ENCODE results near the gene PRSS2. TPM values are rescaled to one million over a fixed set of nuclear protein-coding genes. Genes with fewer than 3 reads are reported as not detected.

Gene PRSS2
- total and polyA plus RNA-seq, 2 donors (not counting 3 experiments of a cell fraction or from before 2014, with no cell fraction given) = 0.25 TPM; not detected in 1

- Histone ChIP-seq H3K36me3 (ENCODE audit: control insufficient read depth in 2 of 2, extremely low read depth in 1 of 2, insufficient read depth in 2 of 2, low read length in 2 of 2) (peaks cover 0 to 9% of the 10 kb centered on the region in 2 experiments), H3K9ac (replicated peaks; ENCODE audit: extremely low read depth, insufficient read depth, low read length) (no peak overlapping the region), H3K9me3 (replicated peaks; ENCODE audit: control insufficient read depth, insufficient read depth, low read length) (no peaks in the 10 kb centered on the region), H3K4me3 (replicated peaks in 1 of 3; ENCODE audit: insufficient read depth in 1 of 3, low read depth in 1 of 3, low read length in 3 of 3) (no peak overlapping the region), H3K27me3 (ENCODE audit: control insufficient read depth in 2 of 2, insufficient read depth in 2 of 2, low read length in 2 of 2) (no peaks in the 10 kb centered on the region), H3K4me2 (ENCODE audit: insufficient read depth, low read length) (no peak overlapping the region), H2AFZ (ENCODE audit: low read depth, low read length) (no peak overlapping the region), H3K79me2 (ENCODE audit: control insufficient read depth, insufficient read depth, low read length) (peaks cover 67% of the 10 kb centered on the region), H3K27ac (ENCODE audit: insufficient read depth, low read depth, low read length) (no peak overlapping the region), H3K4me1 (ENCODE audit: control insufficient read depth, extremely low read depth, insufficient read depth, low read length) (peaks cover 28% of the 10 kb centered on the region), H4K20me1 (replicated peaks; ENCODE audit: control insufficient read depth, extremely low read depth, insufficient read depth, low read length) (no peaks in the 10 kb centered on the region), H3K9me1 (replicated peaks; ENCODE audit: control insufficient read depth, extremely low read depth, insufficient read depth, low read length) (no peaks in the 10 kb centered on the region)
- intact Hi-C loops (cut with micrococcal nuclease) = no loop called here
- FAIRE-seq = no peak
- no peak for TF ChIP-seq GATA2 (IDR thresholded peaks at IDR 0.05; ENCODE audit: insufficient read depth, insufficient read length, low read depth, low read length)
- no peak for TF ChIP-seq POLR2AphosphoS5 (IDR thresholded peaks at IDR 0.05; ENCODE audit: insufficient read depth, low read depth, low read length)
- TF ChIP-seq, protein P1, sequence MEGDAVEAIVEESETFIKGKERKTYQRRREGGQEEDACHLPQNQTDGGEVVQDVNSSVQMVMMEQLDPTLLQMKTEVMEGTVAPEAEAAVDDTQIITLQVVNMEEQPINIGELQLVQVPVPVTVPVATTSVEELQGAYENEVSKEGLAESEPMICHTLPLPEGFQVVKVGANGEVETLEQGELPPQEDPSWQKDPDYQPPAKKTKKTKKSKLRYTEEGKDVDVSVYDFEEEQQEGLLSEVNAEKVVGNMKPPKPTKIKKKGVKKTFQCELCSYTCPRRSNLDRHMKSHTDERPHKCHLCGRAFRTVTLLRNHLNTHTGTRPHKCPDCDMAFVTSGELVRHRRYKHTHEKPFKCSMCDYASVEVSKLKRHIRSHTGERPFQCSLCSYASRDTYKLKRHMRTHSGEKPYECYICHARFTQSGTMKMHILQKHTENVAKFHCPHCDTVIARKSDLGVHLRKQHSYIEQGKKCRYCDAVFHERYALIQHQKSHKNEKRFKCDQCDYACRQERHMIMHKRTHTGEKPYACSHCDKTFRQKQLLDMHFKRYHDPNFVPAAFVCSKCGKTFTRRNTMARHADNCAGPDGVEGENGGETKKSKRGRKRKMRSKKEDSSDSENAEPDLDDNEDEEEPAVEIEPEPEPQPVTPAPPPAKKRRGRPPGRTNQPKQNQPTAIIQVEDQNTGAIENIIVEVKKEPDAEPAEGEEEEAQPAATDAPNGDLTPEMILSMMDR (IDR thresholded peaks at IDR 0.05; ENCODE audit: extremely low read depth in 1 of 2, insufficient read depth in 1 of 2, low read depth in 1 of 2, low read length in 2 of 2) = no peak
- TF ChIP-seq, protein P2, sequence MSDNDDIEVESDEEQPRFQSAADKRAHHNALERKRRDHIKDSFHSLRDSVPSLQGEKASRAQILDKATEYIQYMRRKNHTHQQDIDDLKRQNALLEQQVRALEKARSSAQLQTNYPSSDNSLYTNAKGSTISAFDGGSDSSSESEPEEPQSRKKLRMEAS (IDR thresholded peaks at IDR 0.05; ENCODE audit: insufficient read depth, insufficient read length) = no peak
- TF ChIP-seq FOS (IDR thresholded peaks at IDR 0.05; ENCODE audit: borderline replicate concordance, insufficient read depth, low read length) = no peak
- no peak for TF ChIP-seq MYC (IDR thresholded peaks at IDR 0.05; ENCODE audit: low read depth, low read length)
- no peak for TF ChIP-seq JUN (IDR thresholded peaks at IDR 0.05; ENCODE audit: borderline replicate concordance, insufficient read depth, insufficient read length, low read depth)
- TF ChIP-seq POLR2A (IDR thresholded peaks at IDR 0.05; ENCODE audit: low read depth, low read length) = no peak
- no peak for DNase-seq (ENCODE audit: low read depth, low spot score)
- dilution Hi-C loops (cut with MboI; ENCODE audit: extremely low pct_ligation_motif_present, low sequenced_read_pairs) = no loop called here
- ChIA-PET CTCF (interaction anchor here (0.7 to 20.4 kb wide), 4 partner anchors 9 to 266 kb away, joined by 3 to 425 read pairs (median 6); no protein-coding TSS in a partner anchor), POLR2A (no interaction called here)
- no TSS peak for BruUV-seq (replicated peaks)
Observed at GRCh38 chr7:142800699-142801260, 30.0 kb downstream of the PRSS2 start.
